GM20000 (cell line): Measurements from ENCODE around the gene CA14.

Experiments
- DNase-seq: peaks from one replicate; pipeline ENCODE4 v3.0.0; 2012; ENCODE audit warnings: low spot score
- TF ChIP-seq, protein P1 (sequence below): IDR thresholded peaks from 2 replicates; pipeline ENCODE4 v1.5.1; 2012; ENCODE audit warnings: mild to moderate bottlenecking, control low read depth; ENCODE audit errors: extremely low read depth, missing control alignments

Gene CA14

GRCh38 chr1:150262388-150263320 is 5.1 kb downstream of the CA14 start:
- TF ChIP-seq, protein P1, sequence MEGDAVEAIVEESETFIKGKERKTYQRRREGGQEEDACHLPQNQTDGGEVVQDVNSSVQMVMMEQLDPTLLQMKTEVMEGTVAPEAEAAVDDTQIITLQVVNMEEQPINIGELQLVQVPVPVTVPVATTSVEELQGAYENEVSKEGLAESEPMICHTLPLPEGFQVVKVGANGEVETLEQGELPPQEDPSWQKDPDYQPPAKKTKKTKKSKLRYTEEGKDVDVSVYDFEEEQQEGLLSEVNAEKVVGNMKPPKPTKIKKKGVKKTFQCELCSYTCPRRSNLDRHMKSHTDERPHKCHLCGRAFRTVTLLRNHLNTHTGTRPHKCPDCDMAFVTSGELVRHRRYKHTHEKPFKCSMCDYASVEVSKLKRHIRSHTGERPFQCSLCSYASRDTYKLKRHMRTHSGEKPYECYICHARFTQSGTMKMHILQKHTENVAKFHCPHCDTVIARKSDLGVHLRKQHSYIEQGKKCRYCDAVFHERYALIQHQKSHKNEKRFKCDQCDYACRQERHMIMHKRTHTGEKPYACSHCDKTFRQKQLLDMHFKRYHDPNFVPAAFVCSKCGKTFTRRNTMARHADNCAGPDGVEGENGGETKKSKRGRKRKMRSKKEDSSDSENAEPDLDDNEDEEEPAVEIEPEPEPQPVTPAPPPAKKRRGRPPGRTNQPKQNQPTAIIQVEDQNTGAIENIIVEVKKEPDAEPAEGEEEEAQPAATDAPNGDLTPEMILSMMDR: no peak
- DNase-seq: no peak

DNA sequence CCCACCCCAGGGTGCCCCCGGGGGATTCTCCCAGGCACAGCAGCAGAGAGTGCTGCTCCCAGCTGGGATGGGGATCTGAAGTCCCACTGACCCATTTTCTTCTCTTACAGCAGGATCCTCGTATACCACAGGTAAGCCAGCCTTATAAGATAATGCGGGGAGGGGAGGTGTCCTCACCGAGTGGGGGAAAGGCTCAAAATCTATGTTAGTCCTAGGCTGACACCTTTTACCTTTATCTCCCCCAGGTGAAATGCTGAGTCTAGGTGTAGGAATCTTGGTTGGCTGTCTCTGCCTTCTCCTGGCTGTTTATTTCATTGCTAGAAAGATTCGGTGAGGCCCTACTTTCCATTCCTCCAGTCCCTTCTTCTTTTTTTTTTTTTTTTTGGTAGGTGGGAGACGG is 6.0 kb downstream of the CA14 start:
- TF ChIP-seq, protein P1: no peak
- DNase-seq: no peak

- TF ChIP-seq, protein P1: no peak
- no peak for DNase-seq
These were observed 10.3 kb downstream of the CA14 start for GRCh38 chr1:150267896-150268295.

- TF ChIP-seq, protein P1: no peak
- DNase-seq: no peak
These were observed 10.7 kb downstream of the CA14 start for GRCh38 chr1:150268340-150268704.

- TF ChIP-seq, protein P1: no peak
- DNase-seq: peak; percentile 95
These were observed 11.3 kb downstream of the CA14 start, which contains the start of gene APH1A for GRCh38 chr1:150268705-150269403. TSS of gene APH1A (minus strand) at chr1:150269016. CDS start at chr1:150268810, 206 bp downstream.

DNA sequence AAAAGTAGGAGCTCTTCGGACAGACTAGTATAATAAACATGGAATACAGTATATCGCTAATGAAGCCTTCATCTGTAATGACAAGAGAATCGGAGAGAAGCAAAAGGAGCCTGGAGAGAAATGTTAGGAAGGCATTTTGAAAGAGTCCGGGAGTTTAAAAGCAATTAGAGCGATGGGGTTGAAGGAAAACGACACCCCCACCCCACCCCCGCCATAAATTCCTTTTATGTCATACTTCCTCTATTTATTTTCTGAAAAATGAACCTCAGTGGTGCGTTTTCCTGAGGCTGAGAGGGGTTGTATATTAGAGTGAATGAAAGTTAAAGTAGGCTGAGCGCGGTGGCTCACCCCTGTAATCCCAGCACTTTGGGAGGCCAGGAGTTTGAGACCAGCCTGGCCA is 11.9 kb downstream of the CA14 start:
- TF ChIP-seq, protein P1: no peak
- DNase-seq: no peak
